Choroid plexus epithelial cell (primary cell): ENCODE results near the gene HNRNPL.
"Not testable (repeated sequence)": the region's sequence is repeated elsewhere in the genome, so short reads cannot be mapped to it uniquely, and the experiment has no call there.

Experiments
- DNase-seq: peaks from one replicate; pipeline ENCODE4 v3.0.0-alpha.2; 2010; ENCODE audit warnings: low read depth
- H3K4me3 ChIP-seq: 2 replicates; pipeline ENCODE4 v1.5.1; 2011; ENCODE audit warnings: low read depth, mild to moderate bottlenecking, control low read depth, low read length, moderate library complexity
- TF ChIP-seq, protein P1 (sequence below): conservative IDR thresholded peaks from 2 replicates; pipeline ENCODE4 v1.5.1; 2011; ENCODE audit warnings: low read depth, mild to moderate bottlenecking, control low read depth, inconsistent platforms, low read length, moderate library complexity

Gene HNRNPL

GRCh38 chr19:38889803-38890202 lies 40.0 kb upstream of the HNRNPL start:
- no peak overlapping the region for H3K4me3 ChIP-seq
- no peak for DNase-seq
- TF ChIP-seq, protein P1, sequence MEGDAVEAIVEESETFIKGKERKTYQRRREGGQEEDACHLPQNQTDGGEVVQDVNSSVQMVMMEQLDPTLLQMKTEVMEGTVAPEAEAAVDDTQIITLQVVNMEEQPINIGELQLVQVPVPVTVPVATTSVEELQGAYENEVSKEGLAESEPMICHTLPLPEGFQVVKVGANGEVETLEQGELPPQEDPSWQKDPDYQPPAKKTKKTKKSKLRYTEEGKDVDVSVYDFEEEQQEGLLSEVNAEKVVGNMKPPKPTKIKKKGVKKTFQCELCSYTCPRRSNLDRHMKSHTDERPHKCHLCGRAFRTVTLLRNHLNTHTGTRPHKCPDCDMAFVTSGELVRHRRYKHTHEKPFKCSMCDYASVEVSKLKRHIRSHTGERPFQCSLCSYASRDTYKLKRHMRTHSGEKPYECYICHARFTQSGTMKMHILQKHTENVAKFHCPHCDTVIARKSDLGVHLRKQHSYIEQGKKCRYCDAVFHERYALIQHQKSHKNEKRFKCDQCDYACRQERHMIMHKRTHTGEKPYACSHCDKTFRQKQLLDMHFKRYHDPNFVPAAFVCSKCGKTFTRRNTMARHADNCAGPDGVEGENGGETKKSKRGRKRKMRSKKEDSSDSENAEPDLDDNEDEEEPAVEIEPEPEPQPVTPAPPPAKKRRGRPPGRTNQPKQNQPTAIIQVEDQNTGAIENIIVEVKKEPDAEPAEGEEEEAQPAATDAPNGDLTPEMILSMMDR = no peak

GRCh38 chr19:38888876-38889275 lies 39.1 kb upstream of the HNRNPL start:
- TF ChIP-seq, protein P1 = no peak
- no peak for DNase-seq
- H3K4me3 ChIP-seq = no peak overlapping the region

DNA sequence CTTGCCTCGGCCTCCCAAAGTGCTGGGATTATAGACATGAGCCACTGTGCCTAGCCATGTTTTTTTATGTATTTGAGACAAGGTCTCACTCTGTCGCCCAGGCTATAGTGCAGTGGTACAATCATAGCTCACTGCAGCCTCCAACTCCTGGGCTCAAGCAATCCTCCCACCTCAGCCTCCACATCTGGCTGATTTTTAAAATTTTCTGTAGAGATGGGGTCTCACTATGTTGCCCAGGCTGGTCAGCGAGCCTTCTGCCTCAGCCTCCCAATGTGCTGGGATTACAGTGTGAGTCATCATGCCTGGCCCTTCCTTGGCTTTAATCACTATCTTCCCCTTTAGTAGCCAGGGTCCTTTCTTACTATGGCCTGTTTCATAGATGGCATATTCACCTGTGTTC lies 34.9 kb upstream of the HNRNPL start:
- not testable (repeated sequence) for DNase-seq, H3K4me3 ChIP-seq

- TF ChIP-seq, protein P1 = no peak
- DNase-seq = no peak
- H3K4me3 ChIP-seq = no peak overlapping the region
Measured at GRCh38 chr19:38883286-38883685, 33.5 kb upstream of the HNRNPL start.

DNA sequence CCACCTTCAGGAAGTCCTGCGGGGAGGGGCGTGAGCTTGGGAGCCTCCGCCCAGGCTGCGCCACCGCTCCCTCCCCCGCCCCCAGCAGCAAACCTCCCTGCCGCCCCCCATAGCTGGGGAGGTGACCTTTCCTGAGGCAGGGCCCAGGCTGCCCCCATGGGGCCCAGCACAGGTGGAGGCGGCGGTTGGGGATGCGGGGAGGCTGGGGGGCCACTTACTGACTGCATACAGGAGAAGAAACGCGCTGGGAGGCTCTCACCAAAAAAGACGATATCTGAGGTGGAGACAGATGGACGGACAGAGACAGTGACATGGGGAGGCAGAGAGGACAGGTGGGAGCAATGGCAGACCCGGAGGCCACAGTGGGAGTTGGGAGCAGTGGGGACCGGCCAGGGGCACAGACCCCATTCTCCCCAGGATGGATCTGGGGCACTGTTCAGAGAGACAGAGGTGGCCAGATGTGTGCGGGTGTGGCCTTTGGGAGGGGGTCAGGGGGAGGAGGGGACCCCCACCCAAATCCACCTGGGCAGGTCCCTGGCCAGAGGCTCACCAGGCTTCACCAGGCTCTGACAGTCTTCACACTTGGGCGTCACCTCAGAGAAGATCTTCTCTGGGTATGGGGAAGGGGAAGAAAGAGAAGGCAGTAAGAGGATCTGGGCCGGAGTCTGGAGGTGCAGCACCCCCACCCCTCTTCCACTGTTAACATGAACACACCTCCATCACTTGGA lies 31.3 kb upstream of the HNRNPL start:
- DNase-seq = no peak
- no peak overlapping the region for H3K4me3 ChIP-seq
- TF ChIP-seq, protein P1 = no peak

GRCh38 chr19:38880076-38880881 lies 30.5 kb upstream of the HNRNPL start:
- TF ChIP-seq, protein P1 = no peak
- no peak for DNase-seq
- no peak overlapping the region for H3K4me3 ChIP-seq

DNA sequence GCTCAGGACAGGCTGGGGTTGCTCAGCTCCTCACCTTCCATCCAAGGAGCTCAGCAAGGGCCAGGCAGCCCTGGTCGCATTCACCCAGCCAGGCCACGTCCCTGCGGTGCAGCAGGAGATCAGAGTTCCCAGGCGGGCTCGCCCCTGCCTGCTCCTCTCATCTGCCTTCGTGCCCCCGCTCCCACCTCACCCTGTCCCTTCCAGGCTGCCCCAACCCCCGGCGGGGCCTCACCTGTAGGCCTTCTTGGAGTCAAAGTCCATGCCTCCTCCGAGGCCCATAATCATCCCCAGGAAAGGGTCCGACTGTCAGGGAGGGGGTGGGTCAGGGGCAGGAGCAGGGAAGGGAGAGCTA lies 29.6 kb upstream of the HNRNPL start:
- no peak for DNase-seq
- no peak overlapping the region for H3K4me3 ChIP-seq
- TF ChIP-seq, protein P1 = no peak
